ENCODE data around the gene RNU4-1.
"Not testable (repeated sequence)": the region's sequence is repeated elsewhere in the genome, so short reads cannot be mapped to it uniquely, and the experiment has no call there.

DNA sequence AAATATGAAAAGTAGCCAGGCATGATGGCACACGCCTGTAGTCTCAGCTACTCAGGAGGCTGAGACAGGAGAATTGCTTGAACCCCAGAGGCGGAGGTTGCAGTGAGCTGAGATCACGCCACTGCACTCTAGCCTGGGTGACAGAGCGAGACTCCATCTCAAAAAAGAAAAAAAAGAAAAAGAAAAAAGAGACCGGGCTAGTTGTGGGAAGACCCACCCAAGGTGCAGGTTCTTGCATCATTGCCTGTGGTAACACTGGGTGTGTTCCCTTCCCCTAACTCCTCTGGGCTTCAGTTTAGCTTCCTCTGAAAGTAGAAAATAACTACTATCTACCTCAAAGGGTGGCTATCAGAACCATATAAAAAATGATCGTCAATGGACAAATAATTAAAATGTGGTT is 39.7 kb downstream of the RNU4-1 start:
- TF ChIP-seq, protein P1, sequence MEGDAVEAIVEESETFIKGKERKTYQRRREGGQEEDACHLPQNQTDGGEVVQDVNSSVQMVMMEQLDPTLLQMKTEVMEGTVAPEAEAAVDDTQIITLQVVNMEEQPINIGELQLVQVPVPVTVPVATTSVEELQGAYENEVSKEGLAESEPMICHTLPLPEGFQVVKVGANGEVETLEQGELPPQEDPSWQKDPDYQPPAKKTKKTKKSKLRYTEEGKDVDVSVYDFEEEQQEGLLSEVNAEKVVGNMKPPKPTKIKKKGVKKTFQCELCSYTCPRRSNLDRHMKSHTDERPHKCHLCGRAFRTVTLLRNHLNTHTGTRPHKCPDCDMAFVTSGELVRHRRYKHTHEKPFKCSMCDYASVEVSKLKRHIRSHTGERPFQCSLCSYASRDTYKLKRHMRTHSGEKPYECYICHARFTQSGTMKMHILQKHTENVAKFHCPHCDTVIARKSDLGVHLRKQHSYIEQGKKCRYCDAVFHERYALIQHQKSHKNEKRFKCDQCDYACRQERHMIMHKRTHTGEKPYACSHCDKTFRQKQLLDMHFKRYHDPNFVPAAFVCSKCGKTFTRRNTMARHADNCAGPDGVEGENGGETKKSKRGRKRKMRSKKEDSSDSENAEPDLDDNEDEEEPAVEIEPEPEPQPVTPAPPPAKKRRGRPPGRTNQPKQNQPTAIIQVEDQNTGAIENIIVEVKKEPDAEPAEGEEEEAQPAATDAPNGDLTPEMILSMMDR (IDR thresholded peaks at IDR 0.05; ENCODE audit: insufficient read depth, low read length, poor library complexity, severe bottlenecking) = not testable (repeated sequence)
- not testable (repeated sequence) for TF ChIP-seq EZH2phosphoT487 (conservative IDR thresholded peaks at IDR 0.05; ENCODE audit: low read length)
